ENCODE measurements around the gene P3R3URF.

P3R3URF gene

DNA sequence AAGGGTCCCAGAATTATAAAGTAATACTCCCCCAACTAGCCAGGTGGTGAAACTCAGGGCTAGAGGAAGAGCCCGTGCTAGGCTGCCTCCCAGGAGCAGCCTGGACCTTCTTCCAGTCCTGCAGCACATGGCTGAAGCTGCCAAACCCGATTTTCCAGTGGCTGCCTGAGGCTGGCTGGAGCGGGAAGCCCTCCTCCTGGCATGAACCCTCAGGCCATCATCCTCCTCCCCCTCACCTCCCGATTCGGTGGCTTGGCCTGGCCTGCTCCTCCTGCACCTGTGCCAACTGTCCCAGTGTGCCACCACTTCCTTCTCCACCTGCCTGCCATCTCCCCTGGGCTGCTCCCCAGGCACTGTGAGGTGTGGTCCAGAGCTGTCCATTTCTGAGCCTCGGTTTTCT, 4.4 kb downstream of the P3R3URF start:
- no peak overlapping the region for H3K4ac ChIP-seq (ENCODE audit: low read length)
- H3K79me1 ChIP-seq (ENCODE audit: low read depth, low read length): no peaks in the 10 kb centered on the region
- DNase-seq (ENCODE audit: low spot score): no peak
- H3K23ac ChIP-seq (ENCODE audit: low read depth, low read length, poor library complexity): no peak overlapping the region
- peak overlapping the region; percentile 11 for H2AK5ac ChIP-seq (ENCODE audit: low read depth, low read length)
- no CpG with 5 or more reads among the region's 6 CpGs for WGBS, 2 donors (ENCODE audit: extremely low coverage in 2 of 2, insufficient read length in 2 of 2, insufficient replicate concordance in 1 of 2)
- H3K27me3 ChIP-seq (ENCODE audit: control insufficient read depth in 3 of 3, insufficient read depth in 3 of 3, low read depth in 1 of 3, low read length in 3 of 3): peaks cover 0 to 33% (median 9%) of the 10 kb centered on the region in 3 experiments
- H3K36me3 ChIP-seq (replicated peaks in 1 of 2; ENCODE audit: control insufficient read depth in 2 of 2, insufficient read depth in 2 of 2, low read length in 2 of 2): no peaks in the 10 kb centered on the region
- H3K14ac ChIP-seq (ENCODE audit: low read length): peak overlapping the region; percentile 5
- H3K27ac ChIP-seq (replicated peaks; ENCODE audit: low read length): no peak overlapping the region
- H2BK5ac ChIP-seq (ENCODE audit: low read length): peak overlapping the region; percentile 19
- H3K18ac ChIP-seq (ENCODE audit: low read length): peak overlapping the region; percentile 7
- H2BK15ac ChIP-seq (ENCODE audit: low read length): no peak overlapping the region
- no peak overlapping the region for H4K91ac ChIP-seq (ENCODE audit: low read depth, low read length, poor library complexity)
- no peak overlapping the region for H3K4me2 ChIP-seq (ENCODE audit: insufficient read depth, low read length, poor library complexity, severe bottlenecking)
- no peak overlapping the region for H2AFZ ChIP-seq (ENCODE audit: low read length)
- no peak overlapping the region for H4K8ac ChIP-seq (ENCODE audit: low read depth, low read length)
- no peak overlapping the region for H3K4me3 ChIP-seq (ENCODE audit: low read length in 2 of 2)
- H3K9me3 ChIP-seq (replicated peaks in 1 of 2; ENCODE audit: control insufficient read depth in 2 of 2, insufficient read depth in 1 of 2, low read depth in 1 of 2, low read length in 2 of 2): no peaks in the 10 kb centered on the region
- H3K9ac ChIP-seq (ENCODE audit: low read depth, low read length, poor library complexity): no peak overlapping the region
- H2BK12ac ChIP-seq (ENCODE audit: low read length): no peak overlapping the region
- no peak overlapping the region for H2BK120ac ChIP-seq (ENCODE audit: low read depth, low read length)
- H3K4me1 ChIP-seq (ENCODE audit: control insufficient read depth in 2 of 2, insufficient read depth in 1 of 2, low read depth in 1 of 2, low read length in 2 of 2): peaks cover 7 to 21% of the 10 kb centered on the region in 2 donors

DNA sequence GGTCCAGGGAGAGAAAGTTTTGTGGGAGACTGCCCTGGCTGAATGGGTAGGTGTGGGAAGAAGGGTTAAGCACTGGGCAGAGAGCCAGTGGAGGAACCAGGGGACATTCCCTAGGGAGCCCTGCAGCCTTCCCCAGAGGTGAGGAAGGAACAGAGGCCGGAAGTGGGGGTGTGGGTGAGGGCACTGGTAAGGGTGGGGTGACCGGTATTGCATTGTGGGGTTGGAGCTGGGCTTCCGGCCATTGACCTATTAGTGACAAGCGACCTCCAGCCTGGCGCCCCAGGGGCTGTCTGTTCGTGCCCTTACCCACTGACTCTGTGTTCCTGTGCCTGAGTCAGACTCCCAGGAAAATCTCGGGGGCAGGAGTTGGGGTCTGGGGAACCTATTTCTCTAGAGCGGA, 4.9 kb downstream of the P3R3URF start:
- WGBS, 2 donors (ENCODE audit: extremely low coverage in 2 of 2, insufficient read length in 2 of 2, insufficient replicate concordance in 1 of 2): no CpG with 5 or more reads among the region's 8 CpGs

GRCh38 chr1:46169811-46170454, 6.4 kb downstream of the P3R3URF start:
- H3K27me3 ChIP-seq (ENCODE audit: control insufficient read depth in 3 of 3, insufficient read depth in 3 of 3, low read depth in 1 of 3, low read length in 3 of 3): peaks cover 0 to 39% (median 15%) of the 10 kb centered on the region in 3 experiments
- H2AFZ ChIP-seq (ENCODE audit: low read length): no peak overlapping the region
- H3K79me1 ChIP-seq (ENCODE audit: low read depth, low read length): no peaks in the 10 kb centered on the region
- H2BK15ac ChIP-seq (ENCODE audit: low read length): no peak overlapping the region
- no peak overlapping the region for H3K18ac ChIP-seq (ENCODE audit: low read length)
- no peak for DNase-seq (ENCODE audit: low spot score)
- peaks cover 7 to 23% of the 10 kb centered on the region in 2 donors for H3K4me1 ChIP-seq (ENCODE audit: control insufficient read depth in 2 of 2, insufficient read depth in 1 of 2, low read depth in 1 of 2, low read length in 2 of 2)
- H3K14ac ChIP-seq (ENCODE audit: low read length): no peak overlapping the region
- H2BK12ac ChIP-seq (ENCODE audit: low read length): no peak overlapping the region
- H3K9ac ChIP-seq (ENCODE audit: low read depth, low read length, poor library complexity): no peak overlapping the region
- no peak overlapping the region for H3K4ac ChIP-seq (ENCODE audit: low read length)
- WGBS, 2 donors (ENCODE audit: extremely low coverage in 2 of 2, insufficient read length in 2 of 2, insufficient replicate concordance in 1 of 2): no CpG with 5 or more reads among the region's 3 CpGs
- no peak overlapping the region for H2BK5ac ChIP-seq (ENCODE audit: low read length)
- no peak overlapping the region for H3K27ac ChIP-seq (replicated peaks; ENCODE audit: low read length)
- no peaks in the 10 kb centered on the region for H3K36me3 ChIP-seq (replicated peaks in 1 of 2; ENCODE audit: control insufficient read depth in 2 of 2, insufficient read depth in 2 of 2, low read length in 2 of 2)
- H4K91ac ChIP-seq (ENCODE audit: low read depth, low read length, poor library complexity): no peak overlapping the region
- H2BK120ac ChIP-seq (ENCODE audit: low read depth, low read length): no peak overlapping the region
- no peak overlapping the region for H3K4me3 ChIP-seq (ENCODE audit: low read length in 2 of 2)
- H4K8ac ChIP-seq (ENCODE audit: low read depth, low read length): no peak overlapping the region
- no peak overlapping the region for H3K4me2 ChIP-seq (ENCODE audit: insufficient read depth, low read length, poor library complexity, severe bottlenecking)
- no peak overlapping the region for H2AK5ac ChIP-seq (ENCODE audit: low read depth, low read length)
- no peaks in the 10 kb centered on the region for H3K9me3 ChIP-seq (replicated peaks in 1 of 2; ENCODE audit: control insufficient read depth in 2 of 2, insufficient read depth in 1 of 2, low read depth in 1 of 2, low read length in 2 of 2)
- H3K23ac ChIP-seq (ENCODE audit: low read depth, low read length, poor library complexity): no peak overlapping the region

More for the DNA sequence above, 4.9 kb downstream of the P3R3URF start:
- H2BK12ac ChIP-seq (ENCODE audit: low read length): peak overlapping the region; percentile 4
- H3K18ac ChIP-seq (ENCODE audit: low read length): no peak overlapping the region
- H3K23ac ChIP-seq (ENCODE audit: low read depth, low read length, poor library complexity): no peak overlapping the region
- H2BK5ac ChIP-seq (ENCODE audit: low read length): peak overlapping the region; percentile 19
- no peak overlapping the region for H3K9ac ChIP-seq (ENCODE audit: low read depth, low read length, poor library complexity)
- no peak overlapping the region for H3K14ac ChIP-seq (ENCODE audit: low read length)
- no peak overlapping the region for H3K4me2 ChIP-seq (ENCODE audit: insufficient read depth, low read length, poor library complexity, severe bottlenecking)
- no peak overlapping the region for H2AFZ ChIP-seq (ENCODE audit: low read length)
- no peaks in the 10 kb centered on the region for H3K79me1 ChIP-seq (ENCODE audit: low read depth, low read length)
- H4K91ac ChIP-seq (ENCODE audit: low read depth, low read length, poor library complexity): no peak overlapping the region
- no peaks in the 10 kb centered on the region for H3K36me3 ChIP-seq (replicated peaks in 1 of 2; ENCODE audit: control insufficient read depth in 2 of 2, insufficient read depth in 2 of 2, low read length in 2 of 2)
- peak overlapping the region; percentile 56 for H2BK15ac ChIP-seq (ENCODE audit: low read length)
- peaks cover 0 to 37% (median 14%) of the 10 kb centered on the region in 3 experiments for H3K27me3 ChIP-seq (ENCODE audit: control insufficient read depth in 3 of 3, insufficient read depth in 3 of 3, low read depth in 1 of 3, low read length in 3 of 3)
- H2BK120ac ChIP-seq (ENCODE audit: low read depth, low read length): no peak overlapping the region
- H2AK5ac ChIP-seq (ENCODE audit: low read depth, low read length): peak overlapping the region; percentile 11
- H3K9me3 ChIP-seq (replicated peaks in 1 of 2; ENCODE audit: control insufficient read depth in 2 of 2, insufficient read depth in 1 of 2, low read depth in 1 of 2, low read length in 2 of 2): no peaks in the 10 kb centered on the region
- H4K8ac ChIP-seq (ENCODE audit: low read depth, low read length): no peak overlapping the region
- no peak overlapping the region for H3K27ac ChIP-seq (replicated peaks; ENCODE audit: low read length)
- DNase-seq (ENCODE audit: low spot score): no peak
- peaks cover 7 to 25% of the 10 kb centered on the region in 2 donors for H3K4me1 ChIP-seq (ENCODE audit: control insufficient read depth in 2 of 2, insufficient read depth in 1 of 2, low read depth in 1 of 2, low read length in 2 of 2)
- H3K4ac ChIP-seq (ENCODE audit: low read length): no peak overlapping the region
- H3K4me3 ChIP-seq (ENCODE audit: low read length in 2 of 2): no peak overlapping the region

GRCh38 chr1:46168477-46168876, 7.8 kb downstream of the P3R3URF start:
- Histone ChIP-seq H3K14ac (ENCODE audit: low read length) (no peak overlapping the region), H2BK12ac (ENCODE audit: low read length) (no peak overlapping the region), H2BK5ac (ENCODE audit: low read length) (no peak overlapping the region), H2BK15ac (ENCODE audit: low read length) (no peak overlapping the region), H3K4ac (ENCODE audit: low read length) (no peak overlapping the region), H4K8ac (ENCODE audit: low read depth, low read length) (no peak overlapping the region), H2AK5ac (ENCODE audit: low read depth, low read length) (no peak overlapping the region), H3K18ac (ENCODE audit: low read length) (peak overlapping the region; percentile 44), H3K79me1 (ENCODE audit: low read depth, low read length) (no peaks in the 10 kb centered on the region), H3K23ac (ENCODE audit: low read depth, low read length, poor library complexity) (no peak overlapping the region), H3K4me3 (ENCODE audit: low read length in 2 of 2) (no peak overlapping the region), H3K36me3 (replicated peaks in 1 of 2; ENCODE audit: control insufficient read depth in 2 of 2, insufficient read depth in 2 of 2, low read length in 2 of 2) (no peaks in the 10 kb centered on the region), H3K4me2 (ENCODE audit: insufficient read depth, low read length, poor library complexity, severe bottlenecking) (no peak overlapping the region), H3K27me3 (ENCODE audit: control insufficient read depth in 3 of 3, insufficient read depth in 3 of 3, low read depth in 1 of 3, low read length in 3 of 3) (peaks cover 0 to 39% (median 15%) of the 10 kb centered on the region in 3 experiments), H3K9me3 (replicated peaks in 1 of 2; ENCODE audit: control insufficient read depth in 2 of 2, insufficient read depth in 1 of 2, low read depth in 1 of 2, low read length in 2 of 2) (no peaks in the 10 kb centered on the region), H3K4me1 (ENCODE audit: control insufficient read depth in 2 of 2, insufficient read depth in 1 of 2, low read depth in 1 of 2, low read length in 2 of 2) (peaks cover 4 to 11% of the 10 kb centered on the region in 2 donors), H3K27ac (replicated peaks; ENCODE audit: low read length) (no peak overlapping the region), H2AFZ (ENCODE audit: low read length) (no peak overlapping the region), H4K91ac (ENCODE audit: low read depth, low read length, poor library complexity) (no peak overlapping the region), H3K9ac (ENCODE audit: low read depth, low read length, poor library complexity) (no peak overlapping the region), H2BK120ac (ENCODE audit: low read depth, low read length) (no peak overlapping the region)
- no CpG with 5 or more reads among the region's 1 CpG for WGBS, 2 donors (ENCODE audit: extremely low coverage in 2 of 2, insufficient read length in 2 of 2, insufficient replicate concordance in 1 of 2)
- no peak for DNase-seq (ENCODE audit: low spot score)

Measured in neuronal stem cell (in vitro differentiated cells).